ENCODE measurements around the gene YAE1.

Gene YAE1

DNA sequence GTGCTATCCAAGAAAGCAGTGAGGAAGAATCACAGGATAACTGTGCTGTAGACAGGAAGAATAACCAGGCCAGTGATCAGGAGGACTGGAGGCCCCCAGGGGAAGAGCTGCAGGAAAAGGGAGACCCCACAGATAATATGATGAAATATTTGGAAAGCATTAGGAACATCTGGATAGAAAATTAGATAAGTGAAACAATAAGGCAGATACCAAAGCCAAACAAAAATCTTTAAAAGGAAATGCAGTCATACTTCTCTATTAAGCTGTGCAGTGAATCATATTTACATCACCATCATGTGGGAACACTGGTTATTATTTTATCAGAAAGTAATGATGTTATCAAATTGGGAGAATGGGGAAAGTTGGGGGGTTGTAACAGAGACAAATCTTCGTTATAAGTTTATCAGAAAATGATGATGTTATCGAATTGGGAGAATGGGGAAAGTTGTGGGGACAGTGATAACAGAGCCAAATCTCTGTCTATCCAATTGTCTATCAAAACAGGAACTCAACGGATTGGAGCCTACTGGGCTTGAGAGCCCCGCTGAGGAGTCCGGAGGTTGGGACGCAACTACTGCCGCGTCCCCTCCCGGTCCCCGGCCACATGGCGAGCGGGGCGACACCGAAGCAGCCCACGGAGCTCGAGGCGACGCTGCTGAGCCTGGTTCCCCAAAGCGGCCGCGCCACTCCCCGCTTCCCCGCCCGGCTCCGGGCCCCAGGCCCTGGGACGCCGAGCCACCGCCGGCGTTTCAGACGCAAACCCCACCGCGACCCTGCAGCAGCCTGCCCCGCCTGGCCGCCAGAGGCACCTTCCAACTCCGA is 43.1 kb downstream of the YAE1 start:
- no peak for DNase-seq

DNA sequence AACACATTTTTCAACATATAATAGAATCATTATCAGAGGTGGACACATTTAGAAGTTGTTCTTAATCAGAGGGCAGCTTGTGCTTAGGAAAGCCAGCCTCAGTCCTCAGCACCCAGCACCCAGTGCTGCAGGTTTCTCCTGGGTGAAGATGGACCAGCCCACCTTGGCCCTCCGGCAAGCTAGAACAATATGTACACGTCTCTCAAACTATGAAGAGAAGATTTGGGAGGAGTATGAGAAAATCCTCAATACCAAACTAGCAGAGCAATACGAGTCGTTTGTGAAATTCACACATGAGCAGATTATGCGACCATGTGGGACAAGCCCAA is 43.7 kb downstream of the YAE1 start:
- no peak for DNase-seq

DNA sequence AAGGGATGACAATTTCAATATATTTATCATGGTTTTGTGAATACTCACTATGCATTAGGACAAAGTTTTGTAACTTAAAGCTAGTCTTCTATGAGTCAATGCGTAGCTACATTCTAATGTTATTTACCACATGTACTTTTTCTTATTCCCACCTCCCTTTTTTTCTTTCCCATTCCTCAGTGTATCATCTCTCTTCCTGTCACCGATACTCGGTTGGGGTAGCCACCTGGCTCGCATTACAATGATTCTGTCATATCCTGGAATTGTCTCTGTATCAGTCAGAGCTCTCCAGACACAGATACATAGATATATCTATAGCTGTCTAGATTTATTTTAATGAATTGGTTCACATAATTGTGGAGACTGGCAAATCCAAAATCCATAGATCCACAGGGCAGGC is 47.4 kb downstream of the YAE1 start:
- no peak for DNase-seq

DNA sequence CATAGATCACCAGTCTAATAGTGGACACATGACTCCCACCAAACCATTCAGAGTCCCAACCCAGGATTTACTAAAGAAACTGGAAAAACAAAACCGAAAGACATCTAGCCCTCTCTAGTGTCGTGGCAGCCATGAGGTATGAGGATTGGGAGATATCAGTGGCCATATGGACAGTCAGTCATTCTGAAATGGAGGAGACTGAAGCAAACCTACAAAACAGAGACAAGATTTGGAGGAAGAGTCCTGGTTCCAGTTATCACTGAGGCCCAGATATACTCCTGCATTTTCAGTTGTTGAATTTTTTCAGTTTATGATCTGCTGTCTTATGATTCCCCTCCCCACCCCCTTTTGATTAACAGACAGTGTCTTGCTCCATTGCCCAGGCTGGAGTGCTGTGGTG is 48.1 kb downstream of the YAE1 start:
- no peak for DNase-seq

- DNase-seq = no peak
These were observed 49.3 kb downstream of the YAE1 start for GRCh38 chr7:39615350-39615975.

DNA sequence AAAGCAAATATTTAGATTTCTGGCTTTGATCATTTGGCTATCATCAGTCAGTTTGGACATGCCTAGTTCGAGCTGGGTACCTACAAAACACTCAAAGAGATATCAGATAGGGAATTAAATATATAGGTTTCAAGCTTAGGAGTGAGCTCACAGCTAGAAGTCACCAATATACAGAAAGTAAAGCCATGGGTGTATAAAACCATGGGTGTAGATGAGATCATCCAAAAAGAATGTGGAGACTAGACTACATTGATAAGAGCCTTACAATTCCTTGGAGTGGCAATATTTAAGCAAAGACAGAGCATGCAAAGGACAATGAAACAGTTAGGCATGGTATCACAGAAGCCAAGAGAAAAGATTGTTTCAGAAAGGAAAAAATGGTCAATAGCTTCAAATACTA is 49.9 kb downstream of the YAE1 start:
- DNase-seq = no peak

DNA sequence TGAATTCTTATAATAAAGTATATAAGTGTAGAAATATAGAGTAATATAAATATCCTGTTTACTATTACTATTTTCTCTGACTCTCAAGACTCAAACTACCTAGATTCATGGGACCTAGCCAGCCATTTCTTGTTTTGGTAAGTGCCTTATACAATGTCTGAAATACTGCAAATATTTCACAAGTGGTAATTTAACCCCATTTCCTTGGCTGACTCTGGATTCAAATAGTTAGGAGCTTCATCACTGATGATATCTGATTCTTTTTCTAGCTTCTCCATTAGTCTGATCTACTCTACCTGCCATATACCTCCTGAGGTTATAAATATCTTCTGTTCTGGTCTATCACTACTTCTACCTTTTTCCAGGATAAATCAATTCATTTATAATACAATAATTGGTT is 50.8 kb downstream of the YAE1 start:
- DNase-seq = no peak

DNA sequence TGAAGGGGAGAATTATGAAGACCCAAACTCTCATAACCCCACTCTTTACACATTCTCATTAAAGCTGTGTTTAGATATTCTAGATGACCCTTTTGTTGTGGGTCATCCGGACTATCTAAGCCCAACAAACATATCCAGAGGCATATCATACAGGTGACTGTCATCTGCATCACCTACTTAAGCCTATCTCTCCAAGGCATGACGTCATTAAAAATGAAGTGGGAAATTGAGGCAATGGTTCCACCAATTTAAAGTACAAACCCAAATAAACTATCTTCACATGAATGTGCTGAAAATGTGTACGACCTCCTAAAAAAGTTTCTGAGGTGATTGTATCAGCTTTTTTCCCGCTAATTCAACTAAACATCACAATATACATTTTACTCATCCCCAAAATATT is 52.7 kb downstream of the YAE1 start:
- DNase-seq = no peak

GRCh38 chr7:39620486-39620885 is 54.3 kb downstream of the YAE1 start:
- no peak for DNase-seq

DNA sequence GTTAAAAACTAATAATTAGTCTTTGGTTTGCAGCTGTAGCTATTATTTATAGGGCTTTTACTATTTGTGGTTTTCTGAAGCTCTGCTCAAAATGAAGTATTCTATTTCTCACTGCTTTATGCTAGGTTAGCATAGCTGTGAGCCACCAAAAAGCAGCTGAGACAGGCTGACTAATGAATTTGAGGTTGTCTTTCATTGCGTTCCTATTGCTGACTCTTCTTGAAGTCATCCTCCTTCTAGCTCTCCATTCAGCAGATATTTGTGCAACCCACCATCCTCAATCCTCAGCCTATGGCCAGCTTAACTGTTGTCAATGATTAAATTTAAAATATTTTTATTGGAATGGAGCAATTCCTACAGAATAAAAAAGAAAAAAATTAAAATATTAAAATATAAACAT is 55.1 kb downstream of the YAE1 start:
- DNase-seq = no peak

DNA sequence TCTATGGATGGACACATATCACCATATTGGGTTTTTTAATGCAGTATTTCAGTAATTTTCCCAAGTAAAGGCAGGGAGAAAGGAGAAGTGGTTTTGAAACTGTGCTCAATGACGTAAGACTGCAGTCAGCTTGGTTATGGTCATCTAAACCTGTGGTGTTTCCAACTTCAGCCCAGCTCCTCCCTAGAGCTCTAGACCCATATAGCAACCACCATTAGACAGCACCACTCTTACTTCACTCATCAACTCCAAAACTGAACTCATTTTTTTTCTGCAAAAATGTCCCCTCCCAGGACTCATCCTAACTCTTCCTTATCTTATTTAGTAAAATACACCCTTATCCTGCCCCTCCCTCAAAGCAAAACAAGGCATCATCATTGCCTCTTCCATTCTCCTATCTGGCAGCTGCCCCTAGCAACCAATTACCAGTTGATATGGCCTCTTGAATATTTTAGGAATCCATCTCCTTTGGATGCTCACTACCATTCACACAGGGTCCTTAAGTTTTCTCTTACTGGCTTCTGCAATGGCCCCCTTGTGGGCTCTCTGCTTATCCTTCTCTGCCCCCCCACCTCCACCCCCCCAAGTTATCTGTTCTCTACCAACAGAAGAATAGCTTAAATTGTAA is 55.7 kb downstream of the YAE1 start:
- peak; percentile 33 for DNase-seq

Measured in CD4-positive, alpha-beta T cell treated with Interleukin-15 for 1 hour (primary cell).